Renal cortical epithelial cell (primary cell): Measurements from ENCODE around the gene OR2AT4. TPM values are rescaled to one million over a fixed set of nuclear protein-coding genes. Genes with fewer than 3 reads are reported as not detected.
A peak's percentile ranks its signal among the peaks of the same experiment; 100 is the strongest.
"Not testable (repeated sequence)": the region's sequence is repeated elsewhere in the genome, so short reads cannot be mapped to it uniquely, and the experiment has no call there.

Experiments
- DNase-seq: peaks from one replicate; pipeline ENCODE4 v3.0.0-alpha.2; 2011; ENCODE audit warnings: low read depth
- total RNA-seq: library from RNA; depleted of rRNA; stranded (reverse); fragments of >200 nt; gene quantifications from 2 replicates; pipeline ENCODE4 v1.2.3, GENCODE V29; 2014

The OR2AT4 gene
- total RNA-seq, 1 donor from 2014 or later = under 0.01 TPM

- peak; percentile 48 for DNase-seq
These were observed 6.8 kb upstream of the OR2AT4 start for GRCh38 chr11:75103380-75104026.

GRCh38 chr11:75101424-75102128 is 4.9 kb upstream of the OR2AT4 start:
- no peak for DNase-seq

GRCh38 chr11:75100314-75100713 is 3.6 kb upstream of the OR2AT4 start:
- peak; percentile 86 for DNase-seq

- no peak for DNase-seq
These were observed 3.0 kb upstream of the OR2AT4 start for GRCh38 chr11:75099635-75100034.

- DNase-seq = not testable (repeated sequence)
These were observed 2.3 kb upstream of the OR2AT4 start for GRCh38 chr11:75098835-75099439.

GRCh38 chr11:75098181-75098580 is 1.5 kb upstream of the OR2AT4 start:
- not testable (repeated sequence) for DNase-seq

- no peak for DNase-seq
These were observed 489 bp upstream of the OR2AT4 start for GRCh38 chr11:75097173-75097557.

GRCh38 chr11:75094382-75094781 is 2.3 kb downstream of the OR2AT4 start:
- DNase-seq = not testable (repeated sequence)

GRCh38 chr11:75090671-75091177 is 6.0 kb downstream of the OR2AT4 start:
- no peak for DNase-seq

GRCh38 chr11:75087319-75088305 is 9.1 kb downstream of the OR2AT4 start:
- DNase-seq = no peak

- no peak for DNase-seq
These were observed 11.8 kb downstream of the OR2AT4 start for GRCh38 chr11:75084883-75085282.

- no peak for DNase-seq
These were observed 13.5 kb downstream of the OR2AT4 start for GRCh38 chr11:75083217-75083605.

- DNase-seq = no peak
These were observed 14.0 kb downstream of the OR2AT4 start for GRCh38 chr11:75082601-75083216.

GRCh38 chr11:75079546-75079945 is 17.1 kb downstream of the OR2AT4 start:
- DNase-seq = no peak

- peak; percentile 36 for DNase-seq
These were observed 18.4 kb downstream of the OR2AT4 start for GRCh38 chr11:75078233-75078632.

- peak; percentile 69 for DNase-seq
These were observed 19.4 kb downstream of the OR2AT4 start for GRCh38 chr11:75077316-75077715.

- DNase-seq = no peak
These were observed 20.0 kb downstream of the OR2AT4 start for GRCh38 chr11:75076671-75077070.

GRCh38 chr11:75073459-75074190 is 23.1 kb downstream of the OR2AT4 start:
- DNase-seq = no peak

- peak; percentile 34 for DNase-seq
These were observed 24.1 kb downstream of the OR2AT4 start for GRCh38 chr11:75072582-75072981.

GRCh38 chr11:75069473-75069872 is 27.2 kb downstream of the OR2AT4 start:
- DNase-seq = no peak
